Measurements from ENCODE around the gene ALPK3. TPM values are rescaled to one million over a fixed set of nuclear protein-coding genes. Genes with fewer than 3 reads are reported as not detected.

The ALPK3 gene
- total RNA-seq, 4 donors from 2014 or later, result 0.42 to 1.4 (median 0.46) TPM

DNA sequence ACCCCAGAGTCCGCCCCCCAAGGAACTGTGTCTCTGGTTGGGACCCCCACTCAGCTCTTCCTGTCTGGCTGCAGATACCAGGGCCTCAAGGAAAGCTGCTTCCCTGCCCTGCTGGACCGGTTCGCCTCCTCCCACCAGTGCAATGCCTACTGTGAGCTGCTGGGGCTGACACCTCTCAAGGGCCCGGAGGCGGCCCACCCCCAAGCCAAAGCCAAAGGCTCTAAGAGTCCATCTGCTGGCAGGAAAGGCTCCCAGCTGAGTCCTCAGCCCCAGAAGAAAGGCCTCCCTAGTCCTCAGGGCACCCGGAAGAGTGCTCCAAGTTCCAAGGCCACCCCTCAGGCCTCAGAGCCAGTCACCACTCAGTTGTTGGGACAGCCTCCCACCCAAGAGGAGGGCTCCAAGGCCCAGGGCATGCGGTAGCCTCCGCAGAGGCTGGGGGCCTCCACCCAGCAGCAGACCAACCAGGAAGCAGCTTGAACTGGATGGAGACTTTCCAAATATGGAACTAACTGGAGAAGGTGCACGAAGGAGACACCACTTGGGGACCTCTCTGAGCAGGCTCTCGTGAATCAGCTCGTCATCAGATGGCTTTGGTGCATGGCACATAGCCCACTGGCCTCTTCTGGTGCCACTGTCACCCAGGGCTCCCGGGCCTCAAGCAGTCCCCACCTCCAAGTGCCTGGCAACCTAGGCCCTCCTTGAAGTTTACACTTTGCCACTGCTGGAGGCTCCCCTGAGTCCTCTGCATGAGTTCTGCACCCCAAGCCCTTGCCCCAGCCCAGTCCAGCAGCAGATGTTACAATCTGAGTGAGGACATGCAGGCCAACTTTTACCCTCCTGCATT, 51.1 kb downstream of the ALPK3 start:
- intact Hi-C loops (cut with DNase I; ENCODE audit: low total_unique reads), result no loop called here
- DNase-seq (ENCODE audit: low spot score in 2 of 2), result peak in 1 of 2 donors; percentile 70
- TF ChIP-seq POLR2A (IDR thresholded peaks at IDR 0.05), result no peak
- TF ChIP-seq, protein P1, sequence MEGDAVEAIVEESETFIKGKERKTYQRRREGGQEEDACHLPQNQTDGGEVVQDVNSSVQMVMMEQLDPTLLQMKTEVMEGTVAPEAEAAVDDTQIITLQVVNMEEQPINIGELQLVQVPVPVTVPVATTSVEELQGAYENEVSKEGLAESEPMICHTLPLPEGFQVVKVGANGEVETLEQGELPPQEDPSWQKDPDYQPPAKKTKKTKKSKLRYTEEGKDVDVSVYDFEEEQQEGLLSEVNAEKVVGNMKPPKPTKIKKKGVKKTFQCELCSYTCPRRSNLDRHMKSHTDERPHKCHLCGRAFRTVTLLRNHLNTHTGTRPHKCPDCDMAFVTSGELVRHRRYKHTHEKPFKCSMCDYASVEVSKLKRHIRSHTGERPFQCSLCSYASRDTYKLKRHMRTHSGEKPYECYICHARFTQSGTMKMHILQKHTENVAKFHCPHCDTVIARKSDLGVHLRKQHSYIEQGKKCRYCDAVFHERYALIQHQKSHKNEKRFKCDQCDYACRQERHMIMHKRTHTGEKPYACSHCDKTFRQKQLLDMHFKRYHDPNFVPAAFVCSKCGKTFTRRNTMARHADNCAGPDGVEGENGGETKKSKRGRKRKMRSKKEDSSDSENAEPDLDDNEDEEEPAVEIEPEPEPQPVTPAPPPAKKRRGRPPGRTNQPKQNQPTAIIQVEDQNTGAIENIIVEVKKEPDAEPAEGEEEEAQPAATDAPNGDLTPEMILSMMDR (IDR thresholded peaks at IDR 0.05), result no peak
- 66 to 94% methylated on average over 7 to 12 of the region's 12 CpGs for WGBS, 2 donors
- H3K4me3 ChIP-seq (ENCODE audit: low read depth, poor library complexity, severe bottlenecking), result no peak overlapping the region

DNA sequence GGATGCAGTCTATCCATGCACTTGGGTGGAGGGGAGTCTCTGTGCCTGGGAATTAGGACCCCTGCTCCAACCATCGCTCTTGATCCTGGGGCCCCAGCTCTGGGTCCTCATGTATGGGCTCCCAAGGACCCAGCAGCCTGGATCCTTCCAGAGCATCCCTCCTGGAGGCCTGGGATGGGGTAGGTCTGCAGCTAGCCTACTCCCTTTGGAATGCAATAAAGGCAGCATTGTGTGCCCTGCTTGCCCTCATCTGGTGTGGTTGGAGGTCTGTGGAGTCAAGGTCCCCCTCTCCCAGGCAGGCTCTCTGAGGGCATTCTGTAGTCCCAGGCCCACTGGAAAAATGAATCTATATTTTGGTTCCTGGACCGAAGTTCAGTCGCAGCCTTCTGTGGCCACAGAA, 52.4 kb downstream of the ALPK3 start:
- DNase-seq (ENCODE audit: low spot score in 2 of 2), result no peak
- intact Hi-C loops (cut with DNase I; ENCODE audit: low total_unique reads), result no loop called here
- WGBS, 2 donors, result 96 to 98% methylated on average over 3 of the region's 3 CpGs
- H3K4me3 ChIP-seq (ENCODE audit: low read depth, poor library complexity, severe bottlenecking), result no peak overlapping the region
- no peak for TF ChIP-seq POLR2A (IDR thresholded peaks at IDR 0.05)
- TF ChIP-seq, protein P1 (IDR thresholded peaks at IDR 0.05), result no peak

- peak in 1 of 2 donors; percentile 61 for DNase-seq (ENCODE audit: low spot score in 2 of 2)
- H3K4me3 ChIP-seq (ENCODE audit: low read depth, poor library complexity, severe bottlenecking), result no peak overlapping the region
- no peak for TF ChIP-seq POLR2A (IDR thresholded peaks at IDR 0.05)
- TF ChIP-seq, protein P1 (IDR thresholded peaks at IDR 0.05), result no peak
- intact Hi-C loops (cut with DNase I; ENCODE audit: low total_unique reads), result no loop called here
- WGBS, 2 donors, result 94 to 95% methylated on average over 9 of the region's 9 CpGs
Observed at GRCh38 chr15:84871428-84871985, 54.4 kb downstream of the ALPK3 start.

DNA sequence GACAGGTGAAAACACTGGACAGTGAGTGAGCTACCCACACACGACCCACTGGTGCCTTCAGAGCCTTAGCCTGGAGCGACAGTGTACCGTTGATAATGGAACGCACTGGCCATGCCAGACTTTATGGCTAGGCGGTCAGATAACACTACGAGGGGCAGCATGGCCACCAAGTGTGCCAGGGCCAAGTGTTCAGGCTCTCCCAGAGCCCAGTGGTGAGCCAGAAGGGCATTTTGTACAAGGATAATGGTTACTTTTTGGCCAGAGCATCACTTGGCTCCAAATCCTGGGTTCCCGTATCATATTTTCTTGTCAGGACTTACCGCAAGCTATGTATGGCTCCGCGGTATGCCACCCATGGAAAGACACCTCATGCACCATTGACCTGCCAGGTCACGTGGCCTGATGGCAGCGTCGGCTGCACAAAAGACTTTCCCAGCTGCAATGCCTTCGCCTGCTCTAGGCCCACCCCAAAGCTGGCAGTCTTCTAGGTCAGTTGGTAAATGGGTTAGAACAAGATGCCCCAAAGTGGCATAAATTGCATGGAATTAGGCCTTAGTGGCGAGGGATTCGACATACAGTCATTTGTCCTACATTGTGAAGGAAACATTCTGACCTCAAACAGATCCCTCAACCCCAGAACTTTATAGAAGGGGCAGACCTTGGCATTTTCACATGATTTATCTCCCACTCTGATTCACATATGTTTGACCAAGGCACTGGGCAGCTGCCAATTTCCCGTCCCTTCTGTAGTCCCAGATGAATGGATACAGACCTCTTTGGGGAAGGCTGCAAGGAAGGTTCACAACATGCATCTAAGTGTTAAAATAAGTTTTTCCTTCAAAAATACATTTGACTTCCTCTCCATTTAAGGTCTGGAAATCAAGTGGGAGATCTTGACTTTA, 55.1 kb downstream of the ALPK3 start:
- TF ChIP-seq, protein P1 (IDR thresholded peaks at IDR 0.05), result no peak
- TF ChIP-seq POLR2A (IDR thresholded peaks at IDR 0.05), result no peak
- H3K4me3 ChIP-seq (ENCODE audit: low read depth, poor library complexity, severe bottlenecking), result no peak overlapping the region
- intact Hi-C loops (cut with DNase I; ENCODE audit: low total_unique reads), result no loop called here
- peak in 1 of 2 donors; percentile 50 for DNase-seq (ENCODE audit: low spot score in 2 of 2)
- 89 to 90% methylated on average over 17 of the region's 17 CpGs for WGBS, 2 donors

- WGBS, 2 donors, result 50 to 61% methylated on average over 7 of the region's 7 CpGs
- intact Hi-C loops (cut with DNase I; ENCODE audit: low total_unique reads), result no loop called here
Observed at GRCh38 chr15:84873997-84874396, 56.8 kb downstream of the ALPK3 start.

More at GRCh38 chr15:84873997-84874396, 56.8 kb downstream of the ALPK3 start:
- H3K4me3 ChIP-seq (ENCODE audit: low read depth, poor library complexity, severe bottlenecking), result no peak overlapping the region
- TF ChIP-seq, protein P1 (IDR thresholded peaks at IDR 0.05), result no peak
- no peak for TF ChIP-seq POLR2A (IDR thresholded peaks at IDR 0.05)
- DNase-seq (ENCODE audit: low spot score in 2 of 2), result no peak

Data from lower leg skin (tissue), 4 donors.